ENCODE data around the gene EMP1. TPM values are rescaled to one million over a fixed set of nuclear protein-coding genes. Genes with fewer than 3 reads are reported as not detected.

The EMP1 gene
- total RNA-seq, 1 donor from 2014 or later, result 129 TPM

Other genes starting within 250 kb of the EMP1 start
- not detected for gene GPRC5D, start 244.6 kb upstream of the EMP1 start, total RNA-seq
- 63.5 TPM for gene HEBP1, start 196.5 kb upstream of the EMP1 start, total RNA-seq
- 2.4 TPM for gene FAM234B, start 152.3 kb upstream of the EMP1 start, total RNA-seq
- gene GSG1, start 93.1 kb upstream of the EMP1 start, total RNA-seq, result not detected

All from Right ventricle myocardium inferior (tissue), 1 donor.